Small intestine (tissue), 7 donors: ENCODE measurements around the gene GALNT9. TPM values are rescaled to one million over a fixed set of nuclear protein-coding genes. Genes with fewer than 3 reads are reported as not detected.

ENCODE experiments used
- DNase-seq, 2 donors: peaks; one replicate each; pipeline versions ENCODE4 v3.0.0 to v3.0.0-alpha.2; 2013
- FAIRE-seq: peaks from 2 replicates; lab custom pipeline; 2012; peaks lifted over from hg19 to GRCh38; lab: Jason Lieb, UNC
- H3K27ac ChIP-seq, 3 donors: one replicate each; pipeline ENCODE4 v1.5.1; 2013; ENCODE audit warnings: low read length in 2 of 3, mild to moderate bottlenecking in 2 of 3, control low read depth in 1 of 3, inconsistent platforms in 1 of 3, low read depth in 1 of 3, moderate library complexity in 1 of 3
- H3K27me3 ChIP-seq, 3 donors: one replicate each; pipeline ENCODE4 v1.6.1; 2013; ENCODE audit warnings: low read length in 3 of 3, inconsistent platforms in 1 of 3; ENCODE audit not compliant: control insufficient read depth in 3 of 3, insufficient read depth in 3 of 3
- H3K36me3 ChIP-seq, 3 donors: one replicate each; pipeline ENCODE4 v1.6.1; 2013; ENCODE audit warnings: low read length in 3 of 3, inconsistent platforms in 1 of 3, low read depth in 1 of 3, mild to moderate bottlenecking in 1 of 3, moderate library complexity in 1 of 3; ENCODE audit not compliant: control insufficient read depth in 3 of 3, insufficient read depth in 2 of 3
- H3K4me1 ChIP-seq, 3 donors: one replicate each; pipeline ENCODE4 v1.6.1; 2013; ENCODE audit warnings: low read length in 2 of 3, inconsistent platforms in 1 of 3, low read depth in 1 of 3, mild to moderate bottlenecking in 1 of 3, moderate library complexity in 1 of 3; ENCODE audit not compliant: control insufficient read depth in 3 of 3, insufficient read depth in 2 of 3
- H3K4me3 ChIP-seq, 3 donors: one replicate each; pipeline ENCODE4 v1.5.1; 2013; ENCODE audit warnings: low read length in 3 of 3, control low read depth in 1 of 3, inconsistent platforms in 1 of 3, low read depth in 1 of 3, mild to moderate bottlenecking in 1 of 3, moderate library complexity in 1 of 3
- H3K9me3 ChIP-seq, 2 donors: one replicate each; pipeline ENCODE4 v1.6.1; 2013; ENCODE audit warnings: low read depth in 1 of 2, low read length in 1 of 2; ENCODE audit not compliant: control insufficient read depth in 2 of 2, insufficient read depth in 1 of 2
- WGBS, 3 donors: extraction: QIAGEN DNeasy Blood & Tissue Kit; methylation state at CpG; one replicate each; pipeline ENCODE4 v1.1.7; 2013; 5-methylcytosine and 5-hydroxymethylcytosine counted together
- polyA plus RNA-seq, 4 donors: library from polyadenylated mRNA; stranded (reverse) in 3 of 4; unstranded in 1 of 4; fragments of 200-250 nt in 3 of 4; fragments of 120-200 nt in 1 of 4; gene quantifications; one replicate each; pipeline versions ENCODE4 v1.2.1 to v1.2.3, GENCODE V29; 2013
- donor health status: healthy with polysubstance abuse.
- donor health status: control.
- donor health status: control.
- donor health status: Bipolar disorder and iron deficiency.
- donor health status: healthy.

GALNT9 gene
- polyA plus RNA-seq, 4 donors: 0.79 to 2.6 TPM; not detected in 2

GRCh38 chr12:132342251-132343227 lies 13.2 kb upstream of the GALNT9 start:
- H3K27me3 ChIP-seq: peaks cover 0 to 17% (median 0%) of the 10 kb centered on the region in 3 donors
- no peak for FAIRE-seq
- no peaks in the 10 kb centered on the region for H3K36me3 ChIP-seq
- peaks cover 0 to 3% of the 10 kb centered on the region in 2 donors for H3K9me3 ChIP-seq
- 54 to 59% (median 56%) methylated on average over 22 to 24 of the region's 24 CpGs for WGBS, 3 donors
- no peak overlapping the region for H3K27ac ChIP-seq
- no peak overlapping the region for H3K4me3 ChIP-seq
- no peak for DNase-seq
- H3K4me1 ChIP-seq: no peaks in the 10 kb centered on the region

GRCh38 chr12:132341318-132342050 lies 12.1 kb upstream of the GALNT9 start:
- FAIRE-seq (no peak), DNase-seq (no peak)
- peaks cover 0 to 17% (median 0%) of the 10 kb centered on the region in 3 donors for H3K27me3 ChIP-seq
- no peak overlapping the region for H3K27ac ChIP-seq
- no peaks in the 10 kb centered on the region for H3K36me3 ChIP-seq
- no peak overlapping the region for H3K4me3 ChIP-seq
- peaks cover 0 to 7% of the 10 kb centered on the region in 2 donors for H3K9me3 ChIP-seq
- H3K4me1 ChIP-seq: no peaks in the 10 kb centered on the region
- WGBS, 3 donors: 61 to 73% (median 70%) methylated on average over 33 to 40 of the region's 40 CpGs

- WGBS, 3 donors: 85 to 90% (median 88%) methylated on average over 43 of the region's 43 CpGs
- FAIRE-seq: no peak
- peaks cover 0 to 8% of the 10 kb centered on the region in 2 donors for H3K9me3 ChIP-seq
- H3K4me3 ChIP-seq: no peak overlapping the region
- DNase-seq: no peak
- no peaks in the 10 kb centered on the region for H3K4me1 ChIP-seq
- no peaks in the 10 kb centered on the region for H3K36me3 ChIP-seq
- no peak overlapping the region for H3K27ac ChIP-seq
- H3K27me3 ChIP-seq: peaks cover 0 to 11% (median 0%) of the 10 kb centered on the region in 3 donors
These were observed 11.1 kb upstream of the GALNT9 start for GRCh38 chr12:132340266-132341035.

GRCh38 chr12:132339856-132340255 lies 10.5 kb upstream of the GALNT9 start:
- DNase-seq: no peak
- Histone ChIP-seq H3K4me3 (no peak overlapping the region), H3K27ac (no peak overlapping the region), H3K4me1 (no peaks in the 10 kb centered on the region), H3K36me3 (no peaks in the 10 kb centered on the region), H3K9me3 (peaks cover 0 to 8% of the 10 kb centered on the region in 2 donors), H3K27me3 (peaks cover 0 to 9% (median 2%) of the 10 kb centered on the region in 3 donors)
- WGBS, 3 donors: 73 to 85% (median 80%) methylated on average over 17 of the region's 17 CpGs
- no peak for FAIRE-seq

GRCh38 chr12:132338781-132339180 lies 9.4 kb upstream of the GALNT9 start:
- H3K9me3 ChIP-seq: peaks cover 0 to 8% of the 10 kb centered on the region in 2 donors
- FAIRE-seq (no peak), DNase-seq (no peak)
- no peak overlapping the region for H3K4me3 ChIP-seq
- no peaks in the 10 kb centered on the region for H3K36me3 ChIP-seq
- H3K27me3 ChIP-seq: peaks cover 0 to 8% (median 2%) of the 10 kb centered on the region in 3 donors
- H3K4me1 ChIP-seq: no peaks in the 10 kb centered on the region
- H3K27ac ChIP-seq: no peak overlapping the region
- WGBS, 3 donors: 89 to 90% (median 90%) methylated on average over 24 of the region's 24 CpGs

GRCh38 chr12:132338311-132338710 lies 8.9 kb upstream of the GALNT9 start:
- H3K36me3 ChIP-seq: no peaks in the 10 kb centered on the region
- FAIRE-seq: no peak
- H3K27me3 ChIP-seq: peaks cover 0 to 7% (median 2%) of the 10 kb centered on the region in 3 donors
- peaks cover 0 to 10% of the 10 kb centered on the region in 2 donors for H3K9me3 ChIP-seq
- H3K27ac ChIP-seq: no peak overlapping the region
- no peaks in the 10 kb centered on the region for H3K4me1 ChIP-seq
- no peak for DNase-seq
- WGBS, 3 donors: 88 to 91% (median 89%) methylated on average over 20 of the region's 20 CpGs
- H3K4me3 ChIP-seq: no peak overlapping the region

- FAIRE-seq: no peak
- 86 to 91% (median 86%) methylated on average over 25 to 27 of the region's 27 CpGs for WGBS, 3 donors
- peaks cover 0 to 9% (median 2%) of the 10 kb centered on the region in 3 donors for H3K27me3 ChIP-seq
These were observed 8.2 kb upstream of the GALNT9 start for GRCh38 chr12:132337557-132337956.

More at GRCh38 chr12:132337557-132337956, 8.2 kb upstream of the GALNT9 start:
- Histone ChIP-seq H3K36me3 (no peaks in the 10 kb centered on the region), H3K9me3 (peaks cover 0 to 12% of the 10 kb centered on the region in 2 donors), H3K4me3 (no peak overlapping the region), H3K27ac (no peak overlapping the region), H3K4me1 (no peaks in the 10 kb centered on the region)
- DNase-seq: no peak
